PC-9 (cell line): ENCODE measurements around the gene HOXD3.

ENCODE experiments used
- EZH2 ChIP-seq: fragments of 200-600 bp; sonication (generic); IDR thresholded peaks from 2 replicates; pipeline ENCODE4 v1.8.0; 2017; ENCODE audit warnings: antibody characterized with exemption, low read depth
- TF ChIP-seq, protein P1 (sequence below): fragments of 200-600 bp; sonication (generic); conservative IDR thresholded peaks from 2 replicates; pipeline ENCODE4 v1.6.1; 2017; ENCODE audit warnings: mixed run types, antibody characterized with exemption, mild to moderate bottlenecking, moderate library complexity

DNA sequence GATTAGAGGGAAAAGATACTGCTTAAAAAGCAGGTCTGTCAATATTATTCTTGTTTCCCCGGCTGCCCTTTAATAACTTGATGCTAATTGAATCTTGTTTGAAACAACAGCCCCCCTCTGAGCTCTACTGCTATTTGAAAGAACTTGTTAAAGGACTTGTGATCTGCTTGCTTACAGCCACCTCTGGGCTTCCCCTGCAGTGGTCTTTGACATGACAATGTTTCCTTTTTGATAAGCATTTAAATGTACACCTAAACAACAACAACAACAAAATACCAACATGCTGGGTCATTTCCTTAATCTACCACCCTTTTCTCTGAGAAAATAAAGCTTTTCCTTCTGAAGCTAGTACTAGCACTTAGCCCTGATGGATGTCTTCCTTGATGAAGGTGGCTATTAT is 35.2 kb downstream of the HOXD3 start:
- TF ChIP-seq, protein P1, sequence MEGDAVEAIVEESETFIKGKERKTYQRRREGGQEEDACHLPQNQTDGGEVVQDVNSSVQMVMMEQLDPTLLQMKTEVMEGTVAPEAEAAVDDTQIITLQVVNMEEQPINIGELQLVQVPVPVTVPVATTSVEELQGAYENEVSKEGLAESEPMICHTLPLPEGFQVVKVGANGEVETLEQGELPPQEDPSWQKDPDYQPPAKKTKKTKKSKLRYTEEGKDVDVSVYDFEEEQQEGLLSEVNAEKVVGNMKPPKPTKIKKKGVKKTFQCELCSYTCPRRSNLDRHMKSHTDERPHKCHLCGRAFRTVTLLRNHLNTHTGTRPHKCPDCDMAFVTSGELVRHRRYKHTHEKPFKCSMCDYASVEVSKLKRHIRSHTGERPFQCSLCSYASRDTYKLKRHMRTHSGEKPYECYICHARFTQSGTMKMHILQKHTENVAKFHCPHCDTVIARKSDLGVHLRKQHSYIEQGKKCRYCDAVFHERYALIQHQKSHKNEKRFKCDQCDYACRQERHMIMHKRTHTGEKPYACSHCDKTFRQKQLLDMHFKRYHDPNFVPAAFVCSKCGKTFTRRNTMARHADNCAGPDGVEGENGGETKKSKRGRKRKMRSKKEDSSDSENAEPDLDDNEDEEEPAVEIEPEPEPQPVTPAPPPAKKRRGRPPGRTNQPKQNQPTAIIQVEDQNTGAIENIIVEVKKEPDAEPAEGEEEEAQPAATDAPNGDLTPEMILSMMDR = no peak
- no peak for TF ChIP-seq EZH2
